GDM1 (cell line): Measurements from ENCODE around the gene PDE4D.

ENCODE experiments used
- DNase-seq: peaks from one replicate; lab custom pipeline; 2025; lab: John Stamatoyannopoulos, UW

PDE4D gene

DNA sequence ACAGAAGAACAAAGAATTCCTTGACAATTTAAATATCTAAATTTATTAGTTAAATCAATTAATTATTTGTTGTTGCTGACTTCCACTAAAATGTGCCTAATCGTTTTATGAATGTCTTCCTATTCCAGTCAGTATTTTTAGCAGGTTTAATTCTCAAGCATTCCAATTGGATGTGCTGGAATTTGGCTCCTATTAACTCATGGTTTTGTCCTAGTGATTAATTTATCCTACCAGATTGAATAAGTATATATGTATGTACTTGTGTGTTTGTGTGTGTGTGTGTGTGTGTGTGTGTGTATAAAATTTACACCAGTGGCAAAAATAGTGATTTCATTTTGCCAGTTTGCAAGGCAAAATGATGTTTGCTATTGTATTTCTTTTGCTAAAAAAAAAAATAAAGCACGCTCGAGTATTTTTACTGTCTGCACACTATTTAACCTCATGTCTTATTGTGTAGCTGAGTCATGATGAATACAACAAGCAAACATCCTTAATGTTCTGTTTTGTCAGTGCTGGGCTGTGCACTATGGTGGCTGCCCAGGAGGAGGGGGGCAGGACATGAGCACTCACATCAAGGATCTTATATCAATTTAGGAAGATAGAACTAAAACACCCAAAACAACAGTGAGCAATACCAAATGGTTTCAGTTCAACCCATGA lies 375.5 kb downstream of the PDE4D start:
- no peak for DNase-seq

DNA sequence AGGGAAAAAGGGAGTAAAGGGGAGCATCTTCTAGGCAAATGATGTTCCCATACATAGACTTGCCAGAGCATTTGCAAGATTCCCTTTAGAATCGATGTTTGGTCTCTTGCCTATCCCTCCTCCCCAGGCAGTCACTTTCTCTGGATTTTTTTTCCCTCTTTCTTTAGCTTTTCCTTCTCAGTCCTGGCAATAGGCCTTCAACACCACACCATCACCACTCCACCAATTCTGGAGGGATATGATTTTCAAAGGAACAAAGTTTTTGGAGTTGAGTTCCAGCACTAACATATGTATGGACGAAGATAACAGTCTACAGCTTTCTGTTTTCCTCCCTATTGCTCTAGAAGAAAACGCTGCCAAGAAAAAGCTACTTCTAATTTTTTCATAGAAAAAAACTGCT lies 377.4 kb downstream of the PDE4D start:
- no peak for DNase-seq

DNA sequence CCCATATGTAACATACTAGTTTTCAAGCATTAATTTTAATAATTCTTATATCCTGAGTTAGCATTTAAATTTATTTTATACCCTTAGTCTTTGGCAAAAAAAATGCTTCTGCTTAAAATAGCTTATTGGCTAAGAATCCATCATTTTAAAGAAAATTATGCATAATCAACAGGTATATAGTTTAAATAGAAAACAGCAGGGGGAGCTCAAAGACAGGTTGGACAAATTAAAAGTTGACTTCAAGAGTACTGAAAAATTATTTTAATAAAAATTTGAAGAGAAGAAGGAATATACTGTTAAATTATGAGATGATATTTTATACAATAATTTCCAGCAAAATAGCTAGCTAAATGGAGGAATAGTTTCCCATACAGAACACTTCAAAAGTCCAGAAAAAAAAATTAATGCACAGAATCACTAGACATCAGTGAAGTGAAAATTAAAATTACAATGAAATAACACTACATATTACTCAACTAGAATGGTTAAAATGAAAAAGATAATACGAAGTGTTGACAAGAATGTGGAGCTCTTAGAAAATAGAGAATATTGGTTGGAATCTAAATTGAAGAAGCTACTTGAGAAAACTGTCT lies 387.1 kb downstream of the PDE4D start:
- DNase-seq: no peak

DNA sequence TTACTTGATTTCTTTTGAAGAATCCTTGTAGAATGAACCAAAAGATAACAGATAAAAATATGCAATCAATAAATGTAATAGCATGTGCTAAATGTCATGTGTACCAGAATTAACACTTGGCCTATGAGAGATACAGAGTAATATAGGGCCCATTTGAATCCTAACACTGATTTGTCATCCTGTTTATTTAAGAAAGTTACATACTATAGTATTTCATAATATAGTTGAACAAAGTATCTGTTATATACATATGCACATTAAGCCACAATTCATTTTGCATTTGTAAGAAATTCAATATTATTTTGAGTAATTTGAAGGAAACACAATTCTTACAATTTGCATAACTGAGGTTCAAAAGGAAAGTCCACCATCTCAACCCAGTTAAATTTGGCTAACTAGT lies 389.5 kb downstream of the PDE4D start:
- DNase-seq: no peak

DNA sequence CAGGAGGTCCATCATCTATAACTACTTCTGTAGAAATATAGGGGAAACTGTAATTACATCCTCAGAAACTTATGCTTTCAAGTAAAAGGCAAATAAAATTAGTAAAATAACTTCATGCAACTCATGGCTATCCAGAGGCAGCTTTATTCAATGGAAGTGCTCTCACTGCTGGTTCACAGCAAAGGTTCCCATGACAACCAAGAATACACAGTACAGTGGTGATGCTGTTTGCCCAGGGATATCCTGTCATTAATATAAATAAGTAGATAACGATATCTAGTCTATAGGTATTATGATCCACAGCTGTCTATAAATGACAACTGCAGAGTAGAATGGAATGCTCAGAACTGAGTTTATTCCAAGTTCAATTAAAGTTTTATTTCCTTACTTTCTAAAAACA lies 390.3 kb downstream of the PDE4D start:
- DNase-seq: no peak

DNA sequence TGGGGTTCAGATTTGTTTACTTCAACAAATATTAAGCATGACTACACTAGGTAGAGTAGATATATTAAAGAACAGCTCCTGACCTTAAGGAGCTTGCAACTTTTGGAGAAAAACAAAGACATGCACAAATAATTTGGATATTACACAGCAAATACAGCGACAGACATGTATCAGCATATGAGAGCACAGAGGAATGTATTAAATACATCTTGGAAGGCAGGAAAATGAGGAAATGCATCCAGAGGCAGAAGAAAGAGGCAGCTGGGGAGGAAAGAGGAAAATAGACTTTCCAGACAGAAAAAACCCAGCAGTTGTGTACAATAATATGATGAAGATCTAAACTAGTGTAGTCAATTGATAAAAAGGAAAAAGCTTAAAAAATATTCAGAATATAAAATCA lies 392.2 kb downstream of the PDE4D start:
- no peak for DNase-seq

DNA sequence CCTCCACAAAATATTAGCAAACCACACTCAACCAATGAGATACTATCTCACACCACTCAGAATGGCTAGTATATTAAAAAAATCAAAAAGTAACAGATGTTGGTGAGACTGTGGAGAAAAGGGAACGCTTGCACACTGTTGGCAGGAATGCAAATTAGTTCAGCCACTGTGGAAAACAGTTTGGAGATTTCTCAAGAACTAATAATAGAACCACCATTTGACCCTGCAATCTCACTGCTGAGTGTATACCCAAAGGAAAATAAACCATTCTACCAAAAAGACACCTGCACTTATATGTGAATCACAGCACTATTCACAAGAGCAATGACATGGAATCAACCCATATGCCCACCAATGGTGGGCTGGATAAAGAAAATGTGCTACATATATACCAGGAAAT lies 393.5 kb downstream of the PDE4D start:
- DNase-seq: no peak

DNA sequence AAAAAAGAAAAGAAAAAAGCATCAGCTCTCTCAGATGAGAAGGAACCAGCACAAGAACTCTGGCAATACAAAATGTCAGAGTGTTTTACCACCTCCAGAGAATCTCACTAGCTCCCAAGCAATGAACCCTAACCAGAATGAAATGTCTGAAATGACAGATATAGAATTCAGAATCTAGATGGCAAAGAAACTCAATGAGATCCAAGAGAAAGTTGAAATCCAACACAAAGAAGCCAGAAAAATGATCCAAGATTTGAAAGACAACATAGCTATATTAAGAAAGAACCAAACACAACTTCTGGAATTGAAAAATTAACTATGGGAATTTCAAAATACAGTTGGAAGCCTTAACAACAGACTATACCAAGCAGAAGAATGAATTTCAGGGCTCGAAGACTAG lies 396.3 kb downstream of the PDE4D start:
- DNase-seq: no peak

DNA sequence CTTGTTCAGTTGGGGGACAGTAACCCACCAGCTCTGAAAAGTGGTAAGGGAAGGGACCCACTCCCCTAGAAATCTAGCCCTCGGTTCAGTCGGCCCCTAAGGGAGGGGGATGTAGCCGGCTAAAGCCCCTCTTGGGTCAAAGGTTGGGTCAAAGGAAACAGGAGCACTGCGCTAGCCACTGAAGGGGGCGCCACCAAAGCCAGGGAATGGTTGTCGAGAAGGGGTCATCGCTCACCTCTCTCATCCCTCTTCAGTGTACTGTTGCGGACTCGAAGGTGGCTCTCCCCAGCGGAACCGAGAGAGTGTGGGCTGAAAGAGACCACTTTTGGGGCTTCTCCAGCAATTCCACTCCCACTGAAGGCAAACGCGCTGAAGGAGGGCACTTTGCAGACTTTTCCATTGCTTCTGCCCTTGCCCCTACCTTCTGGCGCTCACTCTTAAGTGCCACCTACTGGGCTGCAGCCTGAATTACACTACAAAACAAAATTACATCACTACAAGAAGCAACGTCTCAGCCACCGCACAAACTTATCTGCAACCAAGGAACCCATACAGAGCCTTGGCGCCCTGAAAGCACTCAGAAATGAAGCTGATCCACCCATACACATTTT lies 396.9 kb downstream of the PDE4D start:
- no peak for DNase-seq

DNA sequence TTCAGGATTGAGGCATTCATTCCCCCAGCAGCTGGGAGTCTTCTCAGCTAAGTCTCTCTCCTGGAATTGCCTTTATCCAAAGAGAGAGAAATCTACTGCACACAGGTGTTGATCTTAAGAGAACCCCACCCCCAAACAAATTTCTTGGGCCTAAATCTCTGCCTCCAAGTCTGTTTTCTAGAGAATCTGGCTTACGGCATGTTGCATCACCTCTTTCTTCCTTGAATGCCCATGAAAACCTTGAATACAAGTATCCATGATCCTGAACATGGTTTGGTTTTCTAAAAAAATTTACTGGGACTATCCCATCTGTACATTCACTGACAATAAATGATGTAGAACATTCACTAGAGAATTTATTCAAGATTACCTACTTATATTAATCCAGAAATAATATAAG lies 401.6 kb downstream of the PDE4D start:
- DNase-seq: no peak

DNA sequence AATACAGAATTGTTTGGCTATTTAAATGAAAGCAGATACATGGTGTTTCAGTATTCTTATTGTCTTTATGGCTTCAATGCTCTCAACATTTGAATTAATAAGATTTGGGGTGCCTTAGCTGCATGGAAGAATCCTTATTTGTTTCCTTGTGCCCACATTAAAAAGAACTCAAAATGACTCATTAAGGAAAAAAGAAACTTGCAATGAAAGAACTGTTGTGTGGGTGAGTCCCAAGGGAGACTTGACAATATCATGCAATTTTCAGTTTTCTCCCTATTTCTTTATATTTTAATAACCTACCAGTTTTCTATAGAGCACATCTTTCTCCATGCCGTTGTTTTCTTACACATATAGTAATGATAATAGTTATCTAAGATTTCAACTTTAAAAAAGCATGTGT lies 404.0 kb downstream of the PDE4D start:
- no peak for DNase-seq

DNA sequence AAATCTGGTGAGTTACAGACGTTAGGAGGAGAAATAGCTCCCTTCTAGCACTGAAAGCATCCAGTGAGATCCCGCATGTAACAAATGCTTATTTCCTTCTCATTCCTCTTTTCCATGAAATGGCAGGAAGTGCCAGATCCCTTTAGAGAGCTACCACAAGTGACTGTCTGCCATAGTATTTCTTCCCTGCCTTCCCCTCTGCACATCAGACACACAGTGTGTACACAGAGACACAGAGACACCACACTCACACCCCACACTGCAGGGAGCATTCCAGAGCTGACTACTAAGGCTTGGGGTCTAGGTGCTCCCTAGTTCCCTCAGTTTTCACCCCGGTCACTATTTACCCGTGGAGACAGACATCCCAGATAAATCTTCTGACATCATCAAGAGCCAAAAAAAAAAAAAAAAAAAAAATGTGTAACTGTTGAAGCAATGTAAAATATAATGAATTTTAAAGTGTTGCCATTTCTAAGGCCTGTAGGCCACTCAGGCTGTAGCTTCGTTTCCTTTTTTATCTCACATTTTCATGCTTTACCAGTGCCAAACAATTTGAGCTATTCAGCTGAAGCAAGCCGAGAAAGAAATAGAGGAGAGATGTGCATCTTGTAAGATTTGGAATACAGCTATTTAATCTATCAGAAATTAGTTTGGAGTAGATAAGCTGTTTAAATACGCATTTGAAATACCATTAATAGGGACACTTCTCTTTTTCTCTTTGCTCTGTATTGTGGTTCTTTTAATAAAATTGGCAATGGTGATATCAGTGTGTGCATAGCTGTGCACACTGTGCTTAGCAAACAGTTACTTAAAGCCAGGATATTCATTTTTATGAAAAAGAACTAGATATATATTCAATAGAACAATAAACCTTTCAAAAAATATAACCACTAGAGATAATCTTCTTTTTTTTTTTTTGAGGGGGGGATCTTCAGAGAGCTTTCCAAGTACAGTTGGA lies 405.5 kb downstream of the PDE4D start:
- DNase-seq: no peak

DNA sequence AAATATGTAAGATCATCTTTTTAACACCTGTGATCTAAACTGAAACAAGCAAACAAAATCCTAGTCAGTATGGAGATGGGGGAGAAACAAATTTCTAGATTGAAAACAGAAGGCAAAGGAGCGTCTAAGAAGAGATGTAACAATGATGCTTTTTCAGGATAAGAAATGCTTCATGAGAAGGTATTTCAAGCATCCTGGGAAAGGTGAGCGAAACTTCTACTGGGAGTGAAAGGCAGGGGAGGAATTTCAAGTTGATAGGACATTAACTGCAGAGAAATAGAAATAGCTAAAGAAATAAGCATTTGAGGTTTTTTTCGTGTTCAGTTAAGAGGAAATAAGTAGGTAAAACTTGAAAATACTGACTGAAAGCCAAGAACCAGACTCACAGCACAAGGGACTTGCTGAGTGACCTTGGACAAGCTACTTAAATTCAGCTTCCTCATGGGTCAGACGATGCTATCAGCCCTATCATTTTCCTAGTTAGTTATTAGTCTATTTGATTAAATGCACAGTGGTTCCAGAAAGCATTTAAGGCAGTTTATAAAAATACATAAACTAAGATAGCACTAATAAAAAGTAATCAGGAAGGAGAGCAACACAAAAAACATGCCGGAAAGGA lies 406.3 kb downstream of the PDE4D start:
- no peak for DNase-seq

DNA sequence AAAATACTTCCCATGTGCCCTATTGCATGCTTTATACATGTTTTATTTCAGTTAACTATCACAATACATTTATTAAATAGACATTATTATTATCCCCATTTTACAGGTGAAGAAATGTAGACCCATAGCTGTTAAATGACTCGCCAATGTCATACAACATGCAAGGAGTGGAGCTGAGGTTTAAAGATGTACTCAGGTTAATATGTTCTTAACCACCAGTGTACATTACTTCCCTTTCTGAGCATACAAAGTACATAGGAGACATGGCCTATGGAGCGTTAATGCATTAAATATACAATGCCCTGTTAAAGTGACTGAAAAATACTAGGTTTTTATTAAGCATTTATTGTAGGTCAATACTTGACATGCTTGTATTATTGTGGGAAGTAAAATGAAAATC lies 407.0 kb downstream of the PDE4D start:
- no peak for DNase-seq

DNA sequence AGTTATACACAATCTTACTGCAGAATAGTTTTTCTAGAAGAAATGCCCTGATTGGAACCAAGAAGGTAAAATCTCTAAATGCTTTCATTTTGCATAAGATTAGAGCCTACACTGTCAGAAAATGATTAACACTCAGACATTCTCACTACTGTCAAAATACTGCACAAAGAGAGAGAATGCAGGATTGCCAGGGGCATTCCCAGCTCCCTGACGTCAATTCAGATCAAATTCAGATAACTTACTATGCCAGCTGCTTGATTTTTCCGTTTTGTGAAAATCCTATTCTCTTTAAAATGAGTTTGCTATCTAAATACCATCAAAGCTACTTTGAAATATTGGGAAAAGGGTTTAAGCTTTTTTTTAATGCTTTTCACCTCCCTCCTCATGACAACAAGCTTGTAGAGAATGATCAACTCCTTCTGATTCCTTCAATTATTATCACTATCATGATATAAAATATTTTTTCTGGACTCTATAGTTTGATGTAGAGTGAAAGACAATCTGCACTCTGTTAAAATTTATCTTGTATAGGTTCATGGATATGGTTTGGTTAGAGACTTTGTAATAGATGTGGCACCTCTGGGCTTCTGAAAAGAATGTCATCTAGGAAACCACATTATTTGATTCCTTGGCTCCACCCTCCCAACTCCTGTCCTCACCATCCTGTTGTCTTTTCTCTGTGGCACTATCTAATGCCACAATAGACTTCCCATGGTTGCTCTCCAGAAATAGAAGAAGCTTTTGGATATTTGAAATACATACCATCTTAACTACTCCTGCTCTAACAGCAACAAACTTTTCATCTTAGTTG lies 407.7 kb downstream of the PDE4D start:
- no peak for DNase-seq

DNA sequence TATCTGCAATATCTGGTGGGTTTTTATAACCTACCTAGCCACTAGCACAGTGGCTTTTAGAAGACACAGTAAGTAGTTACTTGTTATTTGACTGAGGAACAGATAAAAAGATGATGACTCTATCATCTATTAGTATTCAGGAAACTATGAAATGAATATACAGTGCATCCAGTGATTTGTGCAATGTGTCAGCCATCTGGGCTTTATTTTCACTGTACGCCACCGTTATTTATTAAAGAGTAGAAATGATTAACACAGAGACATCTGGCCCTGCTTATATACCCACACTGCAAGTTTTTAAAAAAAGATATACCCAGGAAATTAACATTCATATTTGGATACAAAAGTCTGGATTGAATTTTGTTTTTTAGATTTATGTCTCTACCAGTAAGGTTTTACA lies 408.4 kb downstream of the PDE4D start:
- no peak for DNase-seq

DNA sequence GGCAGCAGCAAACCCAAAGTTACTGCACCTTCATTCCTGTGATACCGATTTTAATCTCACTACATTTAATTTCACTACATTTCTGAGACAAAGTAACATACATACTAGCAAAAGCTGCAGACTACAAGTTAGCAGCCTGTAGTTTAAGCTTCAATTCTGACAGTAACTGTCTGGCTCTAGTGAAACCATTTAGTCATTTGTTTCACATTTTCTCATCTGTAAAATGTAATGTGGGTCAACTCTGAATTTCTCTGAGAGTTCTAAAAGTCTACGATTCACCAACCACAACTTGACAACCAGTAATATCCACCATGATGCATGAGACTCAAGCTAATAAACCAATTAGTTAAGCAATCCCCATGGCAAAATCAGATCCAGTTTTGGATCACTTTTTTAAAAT lies 408.9 kb downstream of the PDE4D start:
- DNase-seq: no peak

DNA sequence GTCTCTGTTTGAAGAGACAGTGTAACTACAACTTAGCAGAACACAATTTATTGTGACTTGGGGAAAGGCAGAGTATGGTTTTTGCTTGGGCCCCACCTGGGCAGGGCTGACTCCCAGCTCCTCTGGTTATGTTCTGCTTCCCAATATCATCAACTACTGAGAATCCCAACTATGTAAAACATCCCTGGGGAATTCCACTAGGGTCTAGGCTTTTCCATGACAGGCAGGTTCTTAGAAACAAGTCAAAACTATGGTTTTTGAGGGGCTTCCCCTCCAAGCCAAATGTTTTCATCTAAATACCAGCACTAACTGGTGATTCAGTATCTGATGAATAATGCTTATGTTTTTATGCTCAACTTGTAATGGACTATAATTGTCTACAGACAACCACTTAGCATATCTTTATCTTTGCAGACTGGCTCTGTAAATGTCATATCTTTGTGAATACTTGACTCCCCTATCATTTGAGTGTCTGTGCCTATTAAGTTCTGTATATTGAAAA lies 409.5 kb downstream of the PDE4D start:
- no peak for DNase-seq

DNA sequence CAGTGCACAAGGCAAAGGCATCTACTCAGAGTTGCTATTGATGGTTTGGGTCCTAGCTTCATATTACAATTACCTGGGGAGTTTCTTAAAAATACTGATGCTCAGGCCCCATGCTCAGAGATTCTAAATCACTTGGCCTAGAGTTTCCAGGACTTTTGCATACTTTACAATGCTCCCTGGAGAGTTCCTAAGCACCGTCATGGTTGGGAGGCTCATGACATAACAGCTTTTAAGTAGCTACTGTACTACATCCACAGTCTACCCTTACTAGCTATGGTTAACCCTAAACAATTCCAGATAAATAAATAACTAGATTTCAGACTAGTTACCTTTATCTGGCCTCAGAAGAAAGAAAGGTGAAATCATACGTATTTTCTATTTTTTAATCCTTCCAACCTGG lies 414.4 kb downstream of the PDE4D start:
- no peak for DNase-seq

DNA sequence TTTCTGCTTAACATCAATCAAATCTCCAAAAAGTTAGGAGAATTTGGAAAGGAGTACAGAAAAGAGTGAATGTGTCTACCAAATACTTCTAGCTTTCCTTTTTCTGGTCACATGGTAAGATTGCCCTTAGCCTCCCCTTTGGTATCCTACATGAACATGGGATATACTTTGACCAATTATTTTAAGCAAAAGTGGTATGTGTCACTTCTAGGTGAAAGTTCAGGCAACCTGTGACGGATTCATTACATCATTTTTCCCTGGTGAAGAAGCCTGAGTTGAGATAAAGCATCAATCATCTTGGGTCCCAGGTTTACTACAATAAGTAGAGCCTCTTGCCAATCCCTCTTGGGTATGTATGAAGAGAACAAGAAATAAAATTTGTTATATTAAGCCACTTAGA lies 419.2 kb downstream of the PDE4D start:
- no peak for DNase-seq

DNA sequence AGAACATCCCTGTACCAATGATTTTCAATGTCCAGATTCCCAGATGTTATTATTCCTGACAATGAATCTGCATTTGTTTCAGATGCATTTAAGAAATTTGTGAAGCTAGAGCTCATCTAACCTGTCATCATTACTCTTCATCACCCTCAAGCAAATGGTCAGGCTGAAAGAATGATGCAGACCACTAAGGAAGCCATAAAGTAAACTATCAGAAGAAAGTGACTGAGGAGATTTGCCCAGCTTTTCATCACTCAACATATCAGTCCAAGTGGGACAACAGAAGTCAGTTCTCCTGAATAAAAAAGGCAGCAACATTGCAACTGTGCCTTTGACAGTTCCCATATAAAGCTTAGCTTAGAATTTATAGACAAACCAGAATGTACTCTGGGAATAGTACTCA lies 419.9 kb downstream of the PDE4D start:
- no peak for DNase-seq
